ENCODE measurements around the gene COPB2.

Gene COPB2

DNA sequence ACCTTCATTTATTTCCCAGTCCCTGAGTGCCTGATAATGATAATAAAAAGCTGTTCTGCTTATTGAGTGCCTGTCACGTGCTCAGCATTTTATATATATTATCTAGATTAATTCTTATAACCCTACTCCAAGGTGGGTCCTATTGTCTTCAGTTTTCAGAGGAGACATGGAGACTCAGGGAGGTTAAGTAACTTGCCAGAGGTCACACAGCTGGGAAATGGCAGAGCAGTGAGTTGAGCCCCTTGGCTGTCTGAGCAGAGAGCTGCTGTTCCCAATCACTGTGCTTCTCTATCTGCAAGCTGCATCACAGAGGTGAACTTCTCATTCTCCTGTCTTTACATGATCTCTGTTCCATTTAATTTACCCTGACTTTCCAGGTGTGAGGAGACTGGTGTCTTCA is 77.9 kb downstream of the COPB2 start (continued):
- TF ChIP-seq ZNF391 (tag by site-specific recombination; IDR thresholded peaks at IDR 0.05; ENCODE audit: borderline replicate concordance, low read depth) = no peak
- no peak for TF ChIP-seq ZNF514 (tag by site-specific recombination; IDR thresholded peaks at IDR 0.05)
- TF ChIP-seq, protein P1, sequence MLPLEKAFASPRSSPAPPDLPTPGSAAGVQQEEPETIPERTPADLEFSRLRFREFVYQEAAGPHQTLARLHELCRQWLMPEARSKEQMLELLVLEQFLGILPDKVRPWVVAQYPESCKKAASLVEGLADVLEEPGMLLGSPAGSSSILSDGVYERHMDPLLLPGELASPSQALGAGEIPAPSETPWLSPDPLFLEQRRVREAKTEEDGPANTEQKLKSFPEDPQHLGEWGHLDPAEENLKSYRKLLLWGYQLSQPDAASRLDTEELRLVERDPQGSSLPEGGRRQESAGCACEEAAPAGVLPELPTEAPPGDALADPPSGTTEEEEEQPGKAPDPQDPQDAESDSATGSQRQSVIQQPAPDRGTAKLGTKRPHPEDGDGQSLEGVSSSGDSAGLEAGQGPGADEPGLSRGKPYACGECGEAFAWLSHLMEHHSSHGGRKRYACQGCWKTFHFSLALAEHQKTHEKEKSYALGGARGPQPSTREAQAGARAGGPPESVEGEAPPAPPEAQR (tag by site-specific recombination; IDR thresholded peaks at IDR 0.05) = no peak
- TF ChIP-seq ZNF10 (tag by site-specific recombination; IDR thresholded peaks at IDR 0.05) = no peak
- no peak for TF ChIP-seq ZNF239 (tag by site-specific recombination; IDR thresholded peaks at IDR 0.05)
- TF ChIP-seq ZNF335 (tag by site-specific recombination; conservative IDR thresholded peaks at IDR 0.05) = no peak
- no peak for TF ChIP-seq ZNF707 (tag by site-specific recombination; IDR thresholded peaks at IDR 0.05)
- TF ChIP-seq YY1 (tag by site-specific recombination; IDR thresholded peaks at IDR 0.05) = no peak
- no peak for TF ChIP-seq ZNF792 (tag by site-specific recombination; IDR thresholded peaks at IDR 0.05)

DNA sequence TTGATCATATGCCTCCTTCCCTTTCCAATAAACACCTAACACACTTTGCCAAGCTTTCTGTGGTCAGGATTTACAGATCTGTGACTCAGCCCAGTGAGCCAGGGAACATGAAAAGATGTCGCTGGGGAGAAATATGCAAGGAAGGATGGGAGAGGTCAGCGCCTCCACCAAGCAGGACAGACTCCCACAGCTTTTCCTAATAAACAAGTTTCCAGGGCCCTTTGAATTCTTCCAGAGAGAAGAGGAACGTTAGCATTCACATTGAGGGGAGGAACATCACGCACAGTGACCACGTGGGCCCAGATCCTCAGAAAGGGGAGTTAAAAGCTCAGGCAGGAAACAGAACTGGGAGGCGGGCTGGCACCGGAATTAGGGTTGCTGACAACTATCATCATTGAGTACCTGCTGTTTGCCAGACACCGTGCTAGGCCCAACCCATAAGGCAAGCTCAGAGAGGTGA is 78.9 kb downstream of the COPB2 start:
- Histone ChIP-seq H3K4me1 (ENCODE audit: control insufficient read depth, insufficient read depth, low read length) (no peaks in the 10 kb centered on the region), H3K4me3 (ENCODE audit: low read depth, low read length) (no peak overlapping the region), H3K9me3 (ENCODE audit: control insufficient read depth, insufficient read depth, low read depth, low read length) (no peaks in the 10 kb centered on the region), H3K36me3 (ENCODE audit: control insufficient read depth in 2 of 2, insufficient read depth in 1 of 2, low read length in 2 of 2) (no peaks in the 10 kb centered on the region), H3K27ac (ENCODE audit: extremely low read depth, low read depth, low read length) (no peak overlapping the region)
- ChIA-PET CTCF (interaction anchor here (0.6 to 1.0 kb wide), 3 partner anchors 10 to 1582 kb away, joined by 3 to 4 read pairs (median 3); no protein-coding TSS in a partner anchor), POLR2A (no interaction called here)
- no peak for TF ChIP-seq ZNF629 (tag by site-specific recombination; IDR thresholded peaks at IDR 0.05)
- TF ChIP-seq ZNF777 (tag by site-specific recombination; IDR thresholded peaks at IDR 0.05; ENCODE audit: borderline replicate concordance) = no peak
- no peak for TF ChIP-seq ZNF23 (tag by site-specific recombination; IDR thresholded peaks at IDR 0.05; ENCODE audit: borderline replicate concordance)
- TF ChIP-seq ZNF121 (tag by site-specific recombination; IDR thresholded peaks at IDR 0.05) = no peak
- no peak for TF ChIP-seq GLI2 (tag by site-specific recombination; IDR thresholded peaks at IDR 0.05; ENCODE audit: borderline replicate concordance, low read depth)
- TF ChIP-seq ZNF341 (tag by site-specific recombination; IDR thresholded peaks at IDR 0.05; ENCODE audit: low read depth) = no peak
- TF ChIP-seq ZNF701 (tag by site-specific recombination; IDR thresholded peaks at IDR 0.05) = no peak
- no peak for TF ChIP-seq ZNF76 (tag by site-specific recombination; IDR thresholded peaks at IDR 0.05; ENCODE audit: borderline replicate concordance, low read depth)
- TF ChIP-seq, protein P2, sequence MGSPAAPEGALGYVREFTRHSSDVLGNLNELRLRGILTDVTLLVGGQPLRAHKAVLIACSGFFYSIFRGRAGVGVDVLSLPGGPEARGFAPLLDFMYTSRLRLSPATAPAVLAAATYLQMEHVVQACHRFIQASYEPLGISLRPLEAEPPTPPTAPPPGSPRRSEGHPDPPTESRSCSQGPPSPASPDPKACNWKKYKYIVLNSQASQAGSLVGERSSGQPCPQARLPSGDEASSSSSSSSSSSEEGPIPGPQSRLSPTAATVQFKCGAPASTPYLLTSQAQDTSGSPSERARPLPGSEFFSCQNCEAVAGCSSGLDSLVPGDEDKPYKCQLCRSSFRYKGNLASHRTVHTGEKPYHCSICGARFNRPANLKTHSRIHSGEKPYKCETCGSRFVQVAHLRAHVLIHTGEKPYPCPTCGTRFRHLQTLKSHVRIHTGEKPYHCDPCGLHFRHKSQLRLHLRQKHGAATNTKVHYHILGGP (tag by site-specific recombination; IDR thresholded peaks at IDR 0.05) = no peak
- TF ChIP-seq, protein P3, sequence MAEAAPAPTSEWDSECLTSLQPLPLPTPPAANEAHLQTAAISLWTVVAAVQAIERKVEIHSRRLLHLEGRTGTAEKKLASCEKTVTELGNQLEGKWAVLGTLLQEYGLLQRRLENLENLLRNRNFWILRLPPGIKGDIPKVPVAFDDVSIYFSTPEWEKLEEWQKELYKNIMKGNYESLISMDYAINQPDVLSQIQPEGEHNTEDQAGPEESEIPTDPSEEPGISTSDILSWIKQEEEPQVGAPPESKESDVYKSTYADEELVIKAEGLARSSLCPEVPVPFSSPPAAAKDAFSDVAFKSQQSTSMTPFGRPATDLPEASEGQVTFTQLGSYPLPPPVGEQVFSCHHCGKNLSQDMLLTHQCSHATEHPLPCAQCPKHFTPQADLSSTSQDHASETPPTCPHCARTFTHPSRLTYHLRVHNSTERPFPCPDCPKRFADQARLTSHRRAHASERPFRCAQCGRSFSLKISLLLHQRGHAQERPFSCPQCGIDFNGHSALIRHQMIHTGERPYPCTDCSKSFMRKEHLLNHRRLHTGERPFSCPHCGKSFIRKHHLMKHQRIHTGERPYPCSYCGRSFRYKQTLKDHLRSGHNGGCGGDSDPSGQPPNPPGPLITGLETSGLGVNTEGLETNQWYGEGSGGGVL (tag by site-specific recombination; IDR thresholded peaks at IDR 0.05) = no peak
- TF ChIP-seq, protein P4, sequence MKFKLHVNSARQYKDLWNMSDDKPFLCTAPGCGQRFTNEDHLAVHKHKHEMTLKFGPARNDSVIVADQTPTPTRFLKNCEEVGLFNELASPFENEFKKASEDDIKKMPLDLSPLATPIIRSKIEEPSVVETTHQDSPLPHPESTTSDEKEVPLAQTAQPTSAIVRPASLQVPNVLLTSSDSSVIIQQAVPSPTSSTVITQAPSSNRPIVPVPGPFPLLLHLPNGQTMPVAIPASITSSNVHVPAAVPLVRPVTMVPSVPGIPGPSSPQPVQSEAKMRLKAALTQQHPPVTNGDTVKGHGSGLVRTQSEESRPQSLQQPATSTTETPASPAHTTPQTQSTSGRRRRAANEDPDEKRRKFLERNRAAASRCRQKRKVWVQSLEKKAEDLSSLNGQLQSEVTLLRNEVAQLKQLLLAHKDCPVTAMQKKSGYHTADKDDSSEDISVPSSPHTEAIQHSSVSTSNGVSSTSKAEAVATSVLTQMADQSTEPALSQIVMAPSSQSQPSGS (tag by site-specific recombination; IDR thresholded peaks at IDR 0.05; ENCODE audit: low read depth) = no peak
- no peak for TF ChIP-seq ZNF239 (tag by site-specific recombination; IDR thresholded peaks at IDR 0.05)
- TF ChIP-seq SP7 (tag by site-specific recombination; IDR thresholded peaks at IDR 0.05) = no peak
- TF ChIP-seq ZNF324 (tag by site-specific recombination; IDR thresholded peaks at IDR 0.05) = no peak
- no peak for TF ChIP-seq ZBTB17 (tag by site-specific recombination; IDR thresholded peaks at IDR 0.05)
- TF ChIP-seq WT1 (tag by site-specific recombination; IDR thresholded peaks at IDR 0.05) = no peak
- no peak for TF ChIP-seq ZSCAN30 (tag by site-specific recombination; IDR thresholded peaks at IDR 0.05)
- no peak for TF ChIP-seq ZFP37 (tag by site-specific recombination; IDR thresholded peaks at IDR 0.05)
- no peak for TF ChIP-seq MEIS1 (CRISPR knock-in tag; IDR thresholded peaks at IDR 0.05; ENCODE audit: borderline replicate concordance)

All from HEK293 (cell line).